Epithelial cell of proximal tubule (primary cell): ENCODE results near the gene LATS2. TPM values are rescaled to one million over a fixed set of nuclear protein-coding genes. Genes with fewer than 3 reads are reported as not detected.

Source experiments
- DNase-seq: peaks from one replicate; pipeline ENCODE4 v3.0.0-alpha.2; 2011; ENCODE audit warnings: low read depth
- H3K4me3 ChIP-seq: 2 replicates; pipeline ENCODE4 v1.5.1; 2011; ENCODE audit warnings: low read depth, mild to moderate bottlenecking, low read length
- total RNA-seq: library from RNA; depleted of rRNA; stranded (reverse); fragments of >200 nt; gene quantifications from 2 replicates; pipeline ENCODE4 v1.2.3, GENCODE V29; 2015
- TF ChIP-seq, protein P1 (sequence below): conservative IDR thresholded peaks from 2 replicates; pipeline ENCODE4 v1.5.1; 2012; ENCODE audit warnings: low read depth, mild to moderate bottlenecking, low read length

The LATS2 gene
- total RNA-seq, 1 donor from 2014 or later: 22.1 TPM

DNA sequence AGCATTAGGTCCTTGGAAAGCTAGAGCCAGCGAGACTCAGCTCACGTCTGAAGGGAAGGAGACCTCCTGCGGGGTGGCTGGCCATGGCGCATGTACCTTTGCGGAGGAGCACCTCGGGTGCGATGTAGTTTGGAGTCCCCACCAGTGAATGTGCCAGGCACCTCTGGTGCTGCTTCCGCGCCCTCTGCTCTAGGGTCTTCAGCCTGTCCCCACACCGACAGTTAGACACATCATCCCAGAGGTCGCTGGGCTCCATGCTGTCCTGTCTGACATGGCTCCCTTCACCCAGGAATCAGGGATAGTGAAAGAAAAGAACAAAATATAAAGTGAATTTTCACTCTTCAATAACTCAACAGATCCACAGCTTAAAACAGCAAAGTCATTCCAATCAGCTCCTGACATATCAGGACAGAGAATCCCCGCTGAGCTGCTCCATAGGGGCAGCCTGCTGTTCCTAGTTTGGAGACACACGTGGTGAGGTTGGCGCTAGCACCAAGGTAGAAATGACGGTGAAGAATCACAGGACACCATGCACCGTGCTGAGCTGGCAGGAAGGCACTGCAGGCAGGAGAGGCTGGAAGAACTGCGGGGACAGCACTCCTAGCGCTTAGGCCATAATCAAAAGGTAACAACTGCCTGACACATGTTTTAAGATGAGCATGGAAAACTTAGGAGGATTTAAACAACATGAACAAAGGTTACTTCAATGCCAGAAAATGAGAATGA lies 79.9 kb downstream of the LATS2 start:
- DNase-seq: no peak
- no peak overlapping the region for H3K4me3 ChIP-seq
- TF ChIP-seq, protein P1, sequence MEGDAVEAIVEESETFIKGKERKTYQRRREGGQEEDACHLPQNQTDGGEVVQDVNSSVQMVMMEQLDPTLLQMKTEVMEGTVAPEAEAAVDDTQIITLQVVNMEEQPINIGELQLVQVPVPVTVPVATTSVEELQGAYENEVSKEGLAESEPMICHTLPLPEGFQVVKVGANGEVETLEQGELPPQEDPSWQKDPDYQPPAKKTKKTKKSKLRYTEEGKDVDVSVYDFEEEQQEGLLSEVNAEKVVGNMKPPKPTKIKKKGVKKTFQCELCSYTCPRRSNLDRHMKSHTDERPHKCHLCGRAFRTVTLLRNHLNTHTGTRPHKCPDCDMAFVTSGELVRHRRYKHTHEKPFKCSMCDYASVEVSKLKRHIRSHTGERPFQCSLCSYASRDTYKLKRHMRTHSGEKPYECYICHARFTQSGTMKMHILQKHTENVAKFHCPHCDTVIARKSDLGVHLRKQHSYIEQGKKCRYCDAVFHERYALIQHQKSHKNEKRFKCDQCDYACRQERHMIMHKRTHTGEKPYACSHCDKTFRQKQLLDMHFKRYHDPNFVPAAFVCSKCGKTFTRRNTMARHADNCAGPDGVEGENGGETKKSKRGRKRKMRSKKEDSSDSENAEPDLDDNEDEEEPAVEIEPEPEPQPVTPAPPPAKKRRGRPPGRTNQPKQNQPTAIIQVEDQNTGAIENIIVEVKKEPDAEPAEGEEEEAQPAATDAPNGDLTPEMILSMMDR: no peak

DNA sequence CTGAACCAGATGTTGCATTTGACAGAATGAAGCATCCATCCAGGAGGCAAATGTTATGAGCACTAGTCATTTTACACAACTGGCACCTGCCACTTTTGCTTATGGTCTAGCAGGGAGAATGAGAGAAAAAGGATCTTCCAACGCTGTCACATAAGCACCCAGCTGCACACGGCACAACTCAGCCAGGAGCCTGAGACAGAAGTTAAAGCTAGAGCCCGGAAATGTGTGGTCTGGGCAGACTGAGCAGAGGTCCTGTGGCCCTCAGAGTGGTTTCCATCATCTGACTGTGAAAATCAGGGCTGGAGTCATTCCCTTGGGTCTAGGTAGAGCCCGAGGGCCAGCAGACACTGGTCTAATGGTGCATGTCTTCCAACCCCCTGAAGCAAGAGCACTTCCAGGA lies 80.5 kb downstream of the LATS2 start:
- TF ChIP-seq, protein P1: no peak
- DNase-seq: no peak
- no peak overlapping the region for H3K4me3 ChIP-seq

DNA sequence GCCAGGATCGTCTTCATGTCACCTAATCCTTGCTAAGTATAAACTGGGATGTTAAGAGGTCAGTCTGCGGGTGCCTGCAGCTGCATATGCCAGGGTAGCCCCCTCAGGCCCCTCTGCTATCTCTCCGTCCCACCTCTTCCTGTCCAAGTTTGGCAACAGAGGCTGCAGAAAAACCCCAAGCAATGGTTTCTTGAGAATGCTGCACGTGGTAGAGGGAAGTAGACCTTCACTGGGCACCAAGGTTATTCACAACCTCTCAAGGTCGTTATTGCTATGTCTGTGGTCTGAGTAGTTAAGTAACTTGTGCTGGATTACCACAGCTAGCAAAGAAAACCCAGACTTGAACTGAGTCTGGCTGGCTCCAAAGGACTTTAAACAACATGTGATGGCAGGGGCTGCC lies 81.0 kb downstream of the LATS2 start:
- H3K4me3 ChIP-seq: no peak overlapping the region
- DNase-seq: no peak
- TF ChIP-seq, protein P1: no peak

DNA sequence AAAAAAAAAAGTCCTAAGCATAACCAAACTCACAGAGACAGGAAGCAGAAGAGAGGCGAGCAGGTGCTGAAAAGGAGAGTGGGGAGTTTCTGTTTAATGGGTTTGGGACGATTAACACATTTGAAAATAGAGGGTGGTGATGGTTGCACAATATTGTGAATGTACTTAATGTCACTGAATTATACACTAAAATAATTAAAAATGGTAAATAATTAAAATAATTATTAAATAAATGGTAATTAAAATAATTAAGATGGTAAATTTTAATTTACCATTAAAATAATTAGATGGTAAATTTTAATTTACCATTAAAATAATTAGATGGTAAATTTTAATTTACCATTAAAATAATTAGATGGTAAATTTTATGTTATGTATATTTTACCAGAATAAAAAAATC lies 84.0 kb downstream of the LATS2 start:
- TF ChIP-seq, protein P1: no peak
- DNase-seq: no peak
- no peak overlapping the region for H3K4me3 ChIP-seq

DNA sequence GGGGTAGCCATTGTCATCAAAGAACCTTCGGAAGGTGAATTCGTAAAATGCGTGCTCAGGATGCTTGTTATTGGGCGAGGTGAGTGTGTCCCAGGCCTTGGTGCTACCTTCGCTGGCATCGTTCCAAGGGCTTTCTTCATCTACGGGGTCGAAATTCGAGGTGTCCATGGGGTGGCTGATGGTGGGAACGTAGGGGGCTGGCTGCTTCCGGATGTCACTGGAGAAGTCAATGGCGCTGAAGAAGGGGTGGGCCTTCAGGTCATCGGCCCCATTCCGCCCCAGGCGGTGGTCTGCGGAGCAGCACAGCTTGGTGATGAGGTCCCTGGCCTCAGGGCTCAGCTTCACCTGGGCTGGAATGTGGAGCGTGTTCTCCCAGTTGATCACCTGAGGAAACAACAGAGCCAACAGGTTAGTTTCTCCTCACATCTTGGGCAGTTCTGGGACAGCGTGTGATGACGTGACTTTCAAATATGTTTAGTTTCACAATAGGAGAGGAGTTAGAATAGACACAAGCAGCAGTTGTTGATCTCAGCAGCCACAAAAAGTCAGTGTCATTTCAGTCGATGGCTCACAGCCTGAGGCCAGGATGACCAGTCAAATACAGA lies 86.3 kb downstream of the LATS2 start:
- DNase-seq: no peak
- TF ChIP-seq, protein P1: no peak
- no peak overlapping the region for H3K4me3 ChIP-seq

DNA sequence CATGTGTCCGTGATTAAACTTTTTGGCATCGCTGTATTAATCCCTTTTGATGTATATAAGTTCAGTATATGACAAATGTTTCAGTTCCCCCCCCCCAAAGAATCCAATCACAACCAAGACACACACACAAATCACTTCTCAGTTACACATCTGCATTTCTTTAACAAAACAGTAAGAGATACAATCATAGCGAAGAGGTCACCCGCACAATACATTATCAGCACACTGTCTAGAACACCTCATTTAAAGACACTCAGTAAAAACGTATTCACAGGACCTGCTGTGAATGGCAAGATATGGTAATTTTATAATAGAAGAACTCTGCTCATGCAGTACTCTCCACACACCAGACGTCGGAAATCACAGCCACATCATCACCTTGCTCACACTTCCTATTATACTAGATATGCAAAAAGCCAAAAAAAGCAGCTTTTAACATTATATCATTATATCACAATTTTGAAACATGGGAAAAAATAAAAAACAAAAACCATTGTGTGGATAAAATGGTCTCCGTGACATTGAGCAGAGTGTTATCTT lies 87.4 kb downstream of the LATS2 start:
- no peak overlapping the region for H3K4me3 ChIP-seq
- TF ChIP-seq, protein P1: no peak

DNA sequence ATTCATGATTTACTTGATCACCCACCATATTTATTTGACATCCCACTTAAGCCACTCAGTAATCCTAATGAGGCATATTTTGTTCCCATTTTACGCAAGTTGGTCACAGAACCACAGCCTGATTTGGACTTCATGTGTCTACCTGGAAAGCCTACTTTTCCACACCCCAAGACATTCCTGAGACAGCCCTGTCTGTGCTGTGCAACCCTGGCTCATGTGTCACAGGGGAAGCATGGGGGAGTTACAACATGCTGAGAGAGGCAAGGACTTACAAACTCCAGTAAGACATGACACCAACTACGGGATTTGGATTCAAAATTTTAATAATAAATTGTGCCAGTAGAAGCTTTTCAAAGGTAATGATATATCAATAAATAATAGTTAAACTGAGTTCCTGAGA lies 88.7 kb downstream of the LATS2 start:
- DNase-seq: no peak
- TF ChIP-seq, protein P1: no peak
- no peak overlapping the region for H3K4me3 ChIP-seq

More for the DNA sequence above, 87.4 kb downstream of the LATS2 start:
- no peak for DNase-seq
